Measurements from ENCODE around the gene CIRBP.

Gene CIRBP

DNA sequence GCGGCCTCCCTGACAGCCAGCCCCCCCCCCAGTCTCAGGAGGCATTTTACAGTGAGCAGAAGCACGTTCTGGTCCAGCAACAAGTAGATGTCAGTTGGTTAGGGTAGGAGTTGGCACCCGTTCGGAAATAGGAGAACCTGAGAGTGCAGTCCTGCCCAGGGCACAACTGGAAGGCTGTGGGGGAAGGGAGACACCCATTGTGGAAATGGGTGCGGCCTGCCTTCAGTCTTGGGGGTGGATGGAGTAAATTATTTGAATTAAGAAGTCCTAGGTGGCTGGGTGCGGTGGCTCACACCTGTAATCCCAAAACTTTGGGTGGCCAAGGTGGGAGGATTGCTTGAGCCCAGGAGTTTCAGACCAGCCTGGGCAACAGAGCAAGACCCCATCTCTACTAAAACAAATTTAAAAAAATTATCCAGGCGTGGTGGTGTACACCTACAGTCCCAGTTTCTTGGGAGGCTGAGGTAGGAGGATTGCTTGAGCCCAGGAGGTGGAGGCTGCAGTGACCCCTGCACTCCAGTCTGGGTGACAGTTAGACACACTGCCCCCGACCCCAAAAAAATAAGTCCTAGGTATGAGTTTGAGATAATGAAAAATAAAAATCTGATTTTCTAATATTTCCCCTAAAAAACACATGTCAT is 1.2 kb downstream of the CIRBP start:
- DNase-seq, result peak; percentile 43

DNA sequence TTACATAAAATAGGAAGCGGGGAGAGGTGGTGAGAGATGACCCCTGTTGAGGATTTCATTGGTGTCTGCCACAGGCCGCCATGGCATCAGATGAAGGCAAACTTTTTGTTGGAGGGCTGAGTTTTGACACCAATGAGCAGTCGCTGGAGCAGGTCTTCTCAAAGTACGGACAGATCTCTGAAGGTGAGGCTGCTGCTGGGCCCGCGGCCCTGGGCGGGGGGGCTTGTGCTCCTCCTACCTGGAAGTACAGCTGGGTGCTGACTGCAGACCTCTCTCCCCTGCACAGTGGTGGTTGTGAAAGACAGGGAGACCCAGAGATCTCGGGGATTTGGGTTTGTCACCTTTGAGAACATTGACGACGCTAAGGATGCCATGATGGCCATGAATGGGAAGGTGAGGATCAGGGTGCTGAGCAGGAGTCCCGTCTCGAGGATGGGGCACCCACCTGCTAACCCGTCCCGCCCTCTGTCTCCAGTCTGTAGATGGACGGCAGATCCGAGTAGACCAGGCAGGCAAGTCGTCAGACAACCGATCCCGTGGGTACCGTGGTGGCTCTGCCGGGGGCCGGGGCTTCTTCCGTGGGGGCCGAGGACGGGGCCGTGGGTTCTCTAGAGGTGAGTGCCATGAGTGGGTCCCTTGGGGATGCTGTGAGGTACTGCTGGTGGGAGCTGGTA is 1.9 kb downstream of the CIRBP start:
- DNase-seq, result no peak

DNA sequence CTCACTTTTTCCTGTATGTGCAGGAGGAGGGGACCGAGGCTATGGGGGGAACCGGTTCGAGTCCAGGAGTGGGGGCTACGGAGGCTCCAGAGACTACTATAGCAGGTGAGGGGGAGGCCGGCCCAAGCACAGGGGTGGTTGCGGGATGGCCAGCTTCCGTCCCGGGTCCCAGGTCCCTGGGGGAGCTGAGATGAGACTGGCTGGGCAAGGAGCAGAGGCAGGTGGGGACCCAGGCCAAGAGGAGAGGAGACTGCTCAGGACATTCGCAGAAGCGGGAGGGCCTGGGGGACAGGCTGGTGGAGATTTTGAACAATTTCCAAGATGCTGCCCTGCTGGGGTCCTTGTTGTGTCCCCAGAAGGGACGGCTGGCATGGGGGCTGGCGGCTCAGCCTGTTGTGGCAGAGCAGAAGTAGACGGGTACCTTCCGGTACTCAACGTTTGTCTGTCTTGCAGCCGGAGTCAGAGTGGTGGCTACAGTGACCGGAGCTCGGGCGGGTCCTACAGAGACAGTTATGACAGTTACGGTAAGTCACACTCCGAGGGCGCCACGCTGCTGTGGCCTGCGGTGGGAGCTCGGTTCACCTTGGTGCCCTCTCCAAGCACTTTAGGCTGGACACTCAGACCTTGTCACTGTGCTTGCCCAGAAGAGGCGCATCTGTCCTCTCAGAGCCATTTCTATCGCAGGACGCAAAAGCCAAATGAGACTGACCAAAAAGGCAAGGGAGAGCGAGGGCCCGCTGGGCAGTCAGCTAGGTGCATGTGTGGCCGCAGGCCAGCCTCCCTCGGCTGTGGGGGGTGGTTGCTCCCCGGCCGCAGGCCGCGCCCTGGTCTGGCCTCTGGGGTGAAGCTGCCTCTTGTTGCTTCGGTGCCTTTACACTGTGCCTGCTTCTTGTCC is 2.6 kb downstream of the CIRBP start:
- DNase-seq, result no peak

DNA sequence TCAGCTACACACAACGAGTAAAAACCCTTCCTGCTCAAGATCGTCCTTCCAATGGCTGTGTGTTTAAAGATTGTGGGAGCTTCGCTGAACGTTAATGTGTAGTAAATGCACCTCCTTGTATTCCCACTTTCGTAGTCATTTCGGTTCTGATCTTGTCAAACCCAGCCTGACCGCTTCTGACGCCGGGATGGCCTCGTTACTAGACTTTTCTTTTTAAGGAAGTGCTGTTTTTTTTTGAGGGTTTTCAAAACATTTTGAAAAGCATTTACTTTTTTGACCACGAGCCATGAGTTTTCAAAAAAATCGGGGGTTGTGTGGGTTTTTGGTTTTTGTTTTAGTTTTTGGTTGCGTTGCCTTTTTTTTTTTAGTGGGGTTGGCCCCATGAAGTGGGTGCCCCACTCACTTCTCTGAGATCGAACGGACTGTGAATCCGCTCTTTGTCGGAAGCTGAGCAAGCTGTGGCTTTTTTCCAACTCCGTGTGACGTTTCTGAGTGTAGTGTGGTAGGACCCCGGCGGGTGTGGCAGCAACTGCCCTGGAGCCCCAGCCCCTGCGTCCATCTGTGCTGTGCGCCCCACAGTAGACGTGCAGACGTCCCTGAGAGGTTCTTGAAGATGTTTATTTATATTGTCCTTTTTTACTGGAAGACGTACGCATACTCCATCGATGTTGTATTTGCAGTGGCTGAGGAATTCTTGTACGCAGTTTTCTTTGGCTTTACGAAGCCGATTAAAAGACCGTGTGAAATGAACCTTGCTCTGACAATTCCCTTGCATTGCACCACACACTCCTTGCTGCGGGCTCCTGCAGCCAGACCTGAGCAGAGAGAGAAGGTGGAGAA is 3.5 kb downstream of the CIRBP start:
- no peak for DNase-seq

DNA sequence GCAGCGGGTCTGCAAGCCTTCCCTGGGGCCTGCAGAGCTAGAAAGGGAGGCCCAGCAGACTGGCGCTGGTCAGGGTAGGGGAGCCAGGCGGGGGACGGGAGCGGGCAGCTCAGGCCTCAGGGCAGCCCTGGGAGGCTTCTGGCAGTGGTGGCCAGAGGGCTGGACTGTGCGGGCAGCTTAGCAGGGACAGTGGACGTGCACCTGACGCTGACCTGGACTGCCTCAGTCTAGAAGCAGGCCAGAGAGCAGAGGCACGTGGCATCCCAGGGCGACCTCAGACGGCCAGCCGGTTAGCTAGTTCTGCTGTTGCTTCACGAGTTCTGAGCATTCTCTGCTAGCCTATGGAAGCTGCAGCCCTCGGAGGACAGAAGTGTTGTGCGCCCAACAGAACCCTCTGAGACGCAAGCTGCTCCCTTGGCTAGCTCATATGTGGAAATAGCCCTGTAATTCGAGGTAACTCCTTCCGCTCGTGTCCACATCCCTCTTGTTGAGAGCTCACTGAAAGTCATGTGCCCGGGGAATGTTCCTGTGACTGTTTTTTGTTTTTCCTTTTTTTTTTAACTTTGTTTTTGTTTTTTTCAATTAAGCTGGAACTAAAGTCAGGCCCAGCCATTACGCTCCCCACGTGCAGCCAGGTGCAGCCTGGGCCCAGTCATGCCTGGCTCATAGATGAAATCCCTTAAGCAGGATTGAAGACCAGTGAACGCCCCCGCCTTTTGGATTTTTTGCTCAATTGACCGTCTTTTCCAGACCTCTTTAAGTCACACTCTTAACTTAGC is 4.3 kb downstream of the CIRBP start:
- no peak for DNase-seq

DNA sequence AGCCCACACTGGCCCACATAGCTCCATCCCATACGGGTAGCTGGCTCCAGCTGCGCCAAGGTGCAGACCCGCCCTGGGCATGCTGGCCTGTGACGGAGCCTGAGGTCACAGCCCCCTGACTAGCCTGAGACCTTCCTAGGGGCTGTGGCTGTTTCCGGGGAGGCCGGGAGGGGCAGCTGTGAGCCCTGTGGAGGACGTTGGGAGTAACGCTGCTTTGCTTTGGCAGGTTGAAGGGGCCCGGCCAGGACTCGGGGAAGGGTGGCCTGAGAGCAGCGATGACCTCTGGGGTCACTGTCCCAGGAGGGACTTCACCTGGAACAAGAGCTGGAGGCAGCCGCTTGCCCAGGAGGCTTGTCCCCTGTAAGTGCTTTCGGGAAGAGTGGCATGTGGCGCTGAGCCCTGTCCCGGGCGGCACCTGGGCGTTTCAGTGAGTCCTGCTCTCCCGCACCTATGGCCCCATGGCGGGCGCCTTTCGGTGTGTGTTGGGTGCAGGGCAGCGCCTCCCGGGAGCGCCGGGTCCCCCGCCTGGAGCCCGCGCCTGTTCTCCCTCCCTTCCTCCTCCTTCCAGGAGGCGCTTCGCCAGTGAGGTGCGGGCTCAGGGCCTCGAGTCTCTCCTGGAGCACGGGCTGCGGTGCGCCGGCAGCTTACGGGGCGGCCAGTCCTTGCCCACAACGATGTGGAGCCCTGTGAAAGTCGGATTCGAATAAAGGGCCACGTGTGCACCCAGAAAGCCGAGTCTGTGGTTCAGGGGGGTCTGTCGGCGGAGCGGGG is 5.1 kb downstream of the CIRBP start:
- no peak for DNase-seq

DNA sequence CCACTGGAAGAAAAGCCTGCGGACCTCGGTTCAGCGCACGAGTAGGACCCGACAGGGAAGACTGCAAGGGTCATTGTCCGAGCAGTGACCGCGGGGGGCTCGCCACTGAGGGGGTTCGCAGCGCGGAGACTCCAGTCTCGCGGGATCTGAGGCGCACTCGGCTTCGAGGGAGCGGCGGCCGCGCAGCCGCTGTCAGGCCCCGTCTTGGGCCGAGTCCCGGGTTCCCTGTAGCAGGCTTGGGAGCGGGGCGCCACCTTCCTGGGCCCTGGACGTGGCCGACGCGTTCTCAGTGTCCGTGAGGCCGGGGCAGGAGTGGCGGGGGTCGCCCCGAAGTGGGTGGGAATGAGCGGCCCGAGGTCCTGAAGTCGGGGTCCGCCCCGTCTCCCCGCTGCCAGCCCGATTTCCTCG is 5.7 kb downstream of the CIRBP start:
- no peak for DNase-seq

DNA sequence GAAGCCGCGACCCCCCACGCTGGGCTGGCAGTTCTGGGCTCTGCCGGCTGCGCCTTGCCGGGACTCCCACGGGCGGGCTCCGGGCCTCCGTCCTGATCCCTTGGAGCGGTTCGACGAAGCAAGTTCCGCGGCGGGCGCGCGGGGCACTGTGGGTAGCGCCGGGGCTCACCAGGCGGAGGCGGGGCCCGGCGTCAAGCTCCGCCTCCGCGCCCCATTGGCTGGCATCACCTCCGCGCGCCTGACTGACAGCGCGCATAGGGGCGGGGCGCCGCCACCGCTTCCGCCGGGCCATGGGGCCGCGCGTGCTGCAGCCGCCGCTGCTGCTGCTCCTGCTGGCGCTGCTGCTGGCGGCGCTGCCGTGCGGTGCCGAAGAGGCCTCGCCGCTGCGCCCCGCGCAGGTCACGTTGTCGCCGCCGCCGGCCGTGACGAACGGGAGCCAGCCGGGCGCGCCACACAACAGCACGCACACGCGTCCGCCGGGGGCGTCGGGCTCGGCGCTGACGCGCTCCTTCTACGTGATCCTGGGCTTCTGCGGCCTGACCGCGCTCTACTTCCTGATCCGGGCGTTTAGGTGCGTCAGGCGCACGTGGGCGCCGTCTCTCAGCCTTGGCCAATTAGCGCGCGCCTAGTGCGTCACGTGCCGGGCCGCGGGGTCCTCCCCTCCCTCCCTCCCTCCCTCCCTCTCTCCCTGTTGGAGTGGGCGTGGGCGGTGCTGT is 6.3 kb downstream of the CIRBP start, which contains the start of gene FAM174C:
FAM174C (plus strand) TSS at position 271 of the 716 bp plus-strand sequence; CDS start at position 291, 20 bp downstream.
- DNase-seq, result peak; percentile 98

DNA sequence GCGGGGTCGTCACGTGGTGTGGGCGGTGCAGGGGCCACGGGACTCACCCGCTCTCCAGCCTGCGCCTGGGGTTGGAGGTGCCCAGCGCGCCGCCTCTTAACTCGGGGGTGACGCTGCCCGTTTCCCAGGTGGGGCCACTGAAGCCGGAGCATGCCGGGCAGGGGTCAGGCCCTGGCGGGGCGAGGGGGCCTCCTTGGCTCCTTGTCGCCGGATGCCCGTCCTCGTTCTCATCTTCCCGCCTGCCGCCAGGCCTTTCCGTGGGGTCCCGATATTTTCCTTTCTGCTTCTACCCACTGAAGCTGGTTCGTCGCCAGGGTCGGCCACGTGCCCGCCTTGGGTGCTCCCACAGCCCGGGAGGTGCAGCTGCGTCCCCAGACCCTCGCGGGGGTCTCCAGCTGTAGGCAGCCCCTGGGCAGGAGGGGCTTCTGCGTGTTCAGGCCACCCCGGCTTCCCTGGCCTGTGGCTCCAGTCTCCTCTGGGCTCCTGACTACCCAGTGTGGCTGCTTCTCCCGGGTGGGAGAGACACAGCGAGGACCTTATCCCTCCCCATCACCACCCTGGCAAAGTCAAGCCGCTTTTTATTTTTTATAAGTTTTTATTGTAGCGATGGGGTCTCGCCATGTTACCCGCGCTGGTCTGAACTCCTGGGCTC is 7.0 kb downstream of the CIRBP start:
- DNase-seq, result no peak

DNA sequence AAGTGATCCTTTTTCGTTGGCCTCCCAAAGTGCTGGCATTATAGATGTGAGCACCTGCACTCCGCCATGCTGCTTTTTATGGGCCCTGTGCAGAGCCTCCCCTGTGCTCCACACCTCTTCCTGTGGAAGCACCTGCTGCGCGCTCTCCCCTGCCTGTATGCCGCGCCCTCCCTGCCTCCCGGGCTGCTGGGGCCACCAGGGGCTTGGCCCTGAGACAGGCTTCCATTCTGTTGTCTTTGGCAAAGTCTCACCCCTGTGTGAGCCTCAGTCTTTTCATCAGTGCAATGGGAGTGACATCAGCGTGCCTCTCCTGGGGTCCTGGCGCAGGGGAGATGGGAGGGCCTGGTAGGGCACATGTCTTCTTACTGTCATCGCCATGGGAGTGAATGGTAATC is 7.5 kb downstream of the CIRBP start:
- DNase-seq, result peak; percentile 58

DNA sequence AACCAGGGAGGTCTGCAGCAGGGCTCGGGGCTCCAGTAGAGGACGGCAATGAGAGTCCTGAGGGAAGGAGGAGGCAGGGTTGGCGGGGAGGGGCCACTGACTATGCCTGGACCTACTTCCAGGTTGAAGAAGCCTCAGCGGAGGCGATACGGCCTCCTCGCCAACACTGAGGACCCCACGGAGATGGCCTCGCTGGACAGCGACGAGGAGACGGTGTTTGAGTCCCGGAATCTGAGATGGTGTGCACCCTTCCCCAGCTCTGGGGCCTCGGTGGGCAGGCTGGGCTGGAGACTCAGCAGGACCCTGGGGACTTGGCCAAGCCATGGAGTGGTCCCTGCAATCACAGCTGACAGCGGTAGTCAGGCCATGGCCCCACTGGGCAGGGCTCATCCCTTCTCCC is 7.9 kb downstream of the CIRBP start:
- no peak for DNase-seq

DNA sequence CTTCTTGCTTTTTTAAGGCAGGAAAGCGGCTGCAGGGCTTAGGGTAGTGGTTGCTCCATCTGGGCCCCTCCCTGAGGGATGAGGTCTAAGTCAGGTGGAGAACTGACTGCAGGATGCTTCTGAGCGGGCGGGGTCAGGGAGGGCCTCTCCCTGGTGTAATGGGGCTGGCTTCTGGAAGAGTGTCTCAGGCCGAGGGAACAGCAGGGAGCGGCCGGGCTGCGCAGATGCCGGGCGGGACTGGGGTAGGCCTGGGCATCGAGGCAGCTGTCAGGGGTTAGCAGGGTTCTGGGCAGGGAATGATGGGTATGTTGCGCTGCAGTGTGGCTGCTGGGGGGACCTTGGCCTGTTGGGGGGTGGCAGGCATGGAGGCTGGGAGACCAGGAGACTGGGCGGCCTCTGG is 8.9 kb downstream of the CIRBP start:
- DNase-seq, result no peak

DNA sequence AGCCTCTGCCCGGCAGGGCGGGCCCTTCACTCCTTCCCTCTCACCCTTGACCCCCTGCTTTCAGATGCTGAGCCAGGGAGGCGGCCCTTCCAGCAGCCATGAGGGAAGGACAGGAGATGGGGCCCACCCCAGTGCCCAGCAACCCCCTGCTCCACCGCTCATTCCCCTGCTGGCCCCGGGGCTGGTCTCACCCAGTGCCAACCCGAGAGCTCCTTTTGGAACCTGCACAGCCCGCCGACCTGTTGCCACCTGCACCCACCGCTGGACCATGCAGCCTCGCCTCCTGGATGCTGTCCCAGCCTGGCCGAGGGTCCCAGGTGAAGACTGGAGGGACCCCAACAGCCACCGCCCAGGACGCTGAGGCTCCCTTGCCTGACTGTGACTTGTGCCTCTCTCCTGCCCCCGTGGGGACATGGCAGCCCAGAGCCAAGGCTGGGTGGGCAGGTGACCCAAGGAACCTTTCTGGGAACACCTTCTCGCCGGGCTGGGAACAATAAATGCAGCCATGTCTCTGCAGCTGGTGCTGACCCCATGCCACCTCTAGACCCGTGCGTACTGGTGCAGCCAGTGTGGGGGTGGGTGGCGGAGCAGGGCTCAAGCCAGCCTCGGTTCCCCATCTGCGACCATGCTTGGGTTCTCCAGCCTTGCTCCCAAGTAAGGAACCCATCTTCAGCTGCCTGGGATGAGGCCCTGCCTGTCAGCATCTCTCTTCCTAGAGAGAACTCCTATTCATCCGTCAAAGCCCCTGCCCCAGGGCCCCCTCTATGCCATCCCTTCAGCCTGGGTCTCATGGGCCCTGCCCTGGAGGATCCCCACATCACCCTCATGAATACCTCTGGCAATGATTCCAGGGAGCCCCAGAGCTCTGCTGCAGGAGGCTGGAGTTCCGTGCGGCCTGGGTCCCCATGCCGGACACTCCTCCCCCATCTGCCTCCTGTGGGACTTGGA is 9.9 kb downstream of the CIRBP start:
- DNase-seq, result no peak

DNA sequence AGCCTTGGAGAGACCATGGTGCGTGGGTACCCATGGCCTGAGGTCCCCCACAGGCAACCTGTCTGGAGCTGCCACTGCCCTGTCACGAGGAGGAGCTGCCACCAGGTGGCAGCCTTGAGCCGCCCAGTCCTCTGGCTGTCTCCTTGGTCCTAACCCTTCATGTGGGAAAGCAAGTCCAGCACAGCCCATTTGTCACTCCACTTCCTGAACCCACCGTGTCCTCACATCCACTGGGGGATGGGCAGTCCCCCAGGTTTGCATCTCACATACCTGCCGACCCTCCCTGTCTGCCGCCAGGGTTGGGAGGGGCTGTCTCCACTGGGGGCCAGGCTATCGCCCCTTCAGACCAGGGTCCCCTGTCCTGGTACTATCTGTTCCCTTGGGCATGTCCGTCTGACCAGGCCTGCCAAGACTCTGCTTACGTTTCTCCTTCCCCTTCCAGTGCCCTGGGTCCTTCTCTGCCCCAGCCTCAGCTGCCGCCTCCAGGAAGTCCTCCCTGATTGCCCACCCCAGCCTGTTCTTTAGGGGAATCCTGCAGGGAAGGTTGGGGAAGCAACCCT is 10.7 kb downstream of the CIRBP start:
- DNase-seq, result peak; percentile 88

DNA sequence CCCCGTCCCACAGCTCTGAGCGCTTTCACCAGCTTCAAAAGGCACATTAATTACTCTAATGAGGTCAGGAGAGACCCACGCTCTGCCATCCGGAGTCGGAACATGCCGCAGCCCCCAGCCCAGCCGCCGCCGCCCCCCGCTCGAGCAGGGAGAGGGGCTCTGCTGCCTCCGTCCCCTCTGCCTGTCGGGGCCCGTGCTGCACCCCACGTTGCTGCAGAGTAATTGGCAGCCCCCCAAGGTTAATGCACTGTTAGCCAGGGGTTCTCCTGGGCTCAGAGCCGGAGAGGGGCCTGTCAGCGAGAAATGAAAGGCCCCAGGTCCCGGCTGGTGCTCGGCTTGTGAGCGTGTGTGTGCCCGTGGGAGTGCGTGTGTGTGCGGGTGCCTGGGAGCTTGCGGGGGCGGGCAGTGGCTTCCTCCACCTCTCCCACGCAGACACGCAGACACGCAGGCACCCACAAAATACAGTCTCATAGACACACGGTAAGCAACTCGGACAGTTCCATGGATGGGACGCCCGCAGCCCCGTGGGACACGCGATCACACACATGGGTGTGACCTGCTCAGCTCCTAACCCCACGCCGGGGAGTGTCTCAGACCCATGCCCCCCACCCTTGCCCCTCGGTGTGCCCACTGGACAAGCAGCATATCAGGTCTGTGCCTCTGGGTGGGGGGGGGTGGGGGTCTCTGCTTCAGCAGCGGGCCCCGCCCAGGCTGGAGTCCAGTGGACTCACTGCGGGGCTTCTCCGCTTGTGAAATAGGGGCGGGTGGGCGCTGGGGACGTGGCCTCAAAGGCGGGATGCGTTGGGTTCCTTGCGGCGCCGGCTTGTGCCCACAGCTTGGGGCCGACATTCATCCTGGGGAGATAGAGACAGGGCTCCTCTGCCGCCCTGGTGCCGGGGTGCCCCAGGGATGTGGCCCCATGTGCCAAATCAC is 11.8 kb downstream of the CIRBP start:
- DNase-seq, result no peak

DNA sequence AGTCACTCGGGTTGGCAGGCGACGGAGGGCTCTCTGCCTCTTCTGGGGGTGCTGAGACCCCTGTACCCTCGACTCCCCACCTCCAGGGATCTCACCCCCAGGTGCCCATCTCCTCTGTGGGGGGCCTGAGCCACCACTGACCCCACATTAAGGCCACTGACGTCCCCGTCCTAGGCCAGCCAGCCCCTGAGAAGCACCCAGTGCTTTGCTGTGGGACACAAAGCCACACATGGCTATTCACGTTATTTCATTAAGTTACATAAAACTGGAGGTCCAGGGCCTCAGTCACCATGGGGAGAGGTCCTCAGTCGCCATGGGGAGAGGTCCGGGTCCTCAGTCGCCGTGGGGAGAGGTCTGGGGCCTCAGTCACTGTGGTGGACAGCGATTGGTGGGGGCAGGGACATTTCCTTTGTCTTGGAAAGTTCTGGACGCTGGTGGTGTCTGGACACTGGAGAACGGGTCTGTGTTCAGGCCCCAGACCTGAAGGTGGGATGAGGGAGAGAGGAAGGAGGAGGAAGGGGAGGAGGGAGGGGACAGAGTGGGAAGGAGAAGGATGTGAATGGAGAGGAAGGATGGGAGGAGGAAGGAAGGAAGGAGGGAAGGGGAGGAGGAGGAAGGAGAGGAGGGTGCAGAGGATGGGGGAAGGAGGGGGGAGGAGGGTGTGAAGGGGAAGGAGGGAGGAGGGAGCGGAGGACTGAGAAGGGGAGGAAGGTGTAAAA is 12.6 kb downstream of the CIRBP start:
- no peak for DNase-seq
